Erythroblast (primary cell): ENCODE results near the gene PHLDA2.

Experiments
- DNase-seq, 2 experiments: peaks; one replicate each; lab custom pipeline; 2025; lab: John Stamatoyannopoulos, UW
- GATA1 ChIP-seq: IDR thresholded peaks from 2 replicates; pipeline ENCODE4 v1.6.1; 2011; ENCODE audit warnings: low read depth, mild to moderate bottlenecking, control low read depth, low read length, moderate library complexity
- POLR2A ChIP-seq: IDR thresholded peaks from 2 replicates; pipeline ENCODE4 v1.6.1; 2011; ENCODE audit warnings: mild to moderate bottlenecking, low read length

Gene PHLDA2

DNA sequence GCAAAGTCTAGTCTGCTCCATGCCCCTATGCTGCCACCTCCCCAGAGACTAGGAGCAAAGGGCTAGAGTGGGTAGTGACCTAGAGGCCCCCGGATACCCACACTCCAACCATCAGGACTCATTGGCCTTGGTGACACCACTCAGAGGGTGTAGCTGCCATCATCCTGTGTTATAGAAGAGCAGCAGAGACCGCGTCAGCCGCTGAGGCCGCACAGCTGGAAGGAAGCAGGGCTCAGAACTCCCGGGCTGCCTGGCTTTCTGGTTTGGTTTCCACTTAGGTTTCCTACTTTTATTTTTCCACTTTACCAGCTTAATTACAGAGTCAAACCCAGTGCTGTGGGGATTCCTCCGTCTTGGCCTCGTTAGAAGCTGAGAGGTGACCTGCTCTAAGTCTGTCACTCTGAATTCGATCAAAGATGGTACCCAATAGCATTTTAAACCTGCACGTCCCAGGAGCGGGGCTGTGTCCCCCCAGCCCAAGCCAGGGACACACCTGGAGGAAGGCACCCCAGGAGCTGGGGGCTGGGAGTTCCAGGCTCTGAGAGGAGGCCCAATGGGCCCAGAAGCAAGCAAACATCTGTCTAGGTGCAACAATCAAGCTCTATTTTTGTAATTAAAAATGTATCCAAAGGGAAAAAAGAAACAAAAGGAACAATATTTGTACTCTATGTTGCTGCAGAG, 41.6 kb downstream of the PHLDA2 start:
- DNase-seq = no peak

GRCh38 chr11:2886936-2887335, 42.3 kb downstream of the PHLDA2 start:
- DNase-seq = no peak
- TF ChIP-seq POLR2A = no peak
- TF ChIP-seq GATA1 = no peak

More for the DNA sequence above, 41.6 kb downstream of the PHLDA2 start:
- TF ChIP-seq POLR2A = no peak
- no peak for TF ChIP-seq GATA1

GRCh38 chr11:2886191-2886894, 42.9 kb downstream of the PHLDA2 start:
- DNase-seq = peak; percentile 55 to 57
- no peak for TF ChIP-seq POLR2A
- no peak for TF ChIP-seq GATA1

DNA sequence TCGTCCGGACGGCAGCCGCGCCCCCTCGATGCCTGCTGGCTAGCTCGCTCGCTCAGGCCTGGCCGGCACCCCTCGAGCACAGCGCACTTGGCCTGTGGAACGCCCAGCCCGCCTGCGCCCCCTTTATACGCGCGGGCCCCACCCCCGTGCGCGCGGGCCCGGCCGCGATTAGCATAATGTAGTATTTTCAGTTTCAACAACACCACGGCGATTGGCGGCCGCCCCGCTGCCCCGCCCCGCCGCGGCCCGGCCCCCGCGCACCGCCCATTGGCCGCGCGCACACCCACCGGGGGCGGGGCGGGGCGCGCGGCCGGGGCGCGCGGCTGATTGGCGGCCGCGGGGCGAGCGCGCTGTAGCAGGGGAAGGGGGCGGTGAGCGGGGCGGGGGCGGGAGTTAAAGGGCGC, 43.5 kb downstream of the PHLDA2 start, which contains the start of gene CDKN1C:
Gene CDKN1C, minus strand, starts transcription at position 98 of the 404 bp plus-strand sequence. CDS start 319 bp downstream, outside the sequence.
- peak; percentile 88 to 92 for DNase-seq
- TF ChIP-seq POLR2A = peak; percentile 50
- TF ChIP-seq GATA1 = no peak

DNA sequence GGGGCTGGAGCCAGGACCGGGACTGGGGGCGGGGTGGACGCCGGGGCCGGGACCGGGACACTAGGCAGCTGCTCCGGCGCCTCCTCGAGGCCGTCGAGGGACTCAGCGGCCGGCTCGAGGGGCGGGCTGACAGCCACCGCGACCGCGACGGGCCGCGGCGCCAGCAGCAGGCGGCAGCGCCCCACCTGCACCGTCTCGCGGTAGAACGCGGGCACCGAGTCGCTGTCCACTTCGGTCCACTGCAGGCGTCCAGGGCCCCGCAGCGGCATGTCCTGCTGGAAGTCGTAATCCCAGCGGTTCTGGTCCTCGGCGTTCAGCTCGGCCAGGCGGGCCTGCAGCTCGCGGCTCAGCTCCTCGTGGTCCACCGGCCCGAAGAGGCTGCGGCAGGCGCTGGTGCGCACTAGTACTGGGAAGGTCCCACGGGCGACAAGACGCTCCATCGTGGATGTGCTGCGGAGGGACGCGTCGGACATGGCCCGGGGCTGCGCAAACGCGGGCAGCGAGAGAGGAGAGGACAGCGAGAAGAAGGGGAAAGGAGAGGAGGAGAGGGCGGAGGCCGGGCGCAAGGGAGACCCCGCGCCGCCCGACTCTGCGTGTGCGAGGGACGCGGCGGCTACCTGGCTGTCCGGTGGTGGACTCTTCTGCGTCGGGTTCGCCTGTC, 44.1 kb downstream of the PHLDA2 start:
- no peak for TF ChIP-seq GATA1
- no peak for TF ChIP-seq POLR2A
- DNase-seq = peak; percentile 69 to 73

GRCh38 chr11:2883979-2884815, 45.0 kb downstream of the PHLDA2 start:
- TF ChIP-seq POLR2A (no peak), GATA1 (no peak)
- peak in 1 of 2 experiments; percentile 39 for DNase-seq

GRCh38 chr11:2883640-2883978, 45.6 kb downstream of the PHLDA2 start:
- DNase-seq = no peak
- TF ChIP-seq GATA1 (no peak), POLR2A (no peak)

DNA sequence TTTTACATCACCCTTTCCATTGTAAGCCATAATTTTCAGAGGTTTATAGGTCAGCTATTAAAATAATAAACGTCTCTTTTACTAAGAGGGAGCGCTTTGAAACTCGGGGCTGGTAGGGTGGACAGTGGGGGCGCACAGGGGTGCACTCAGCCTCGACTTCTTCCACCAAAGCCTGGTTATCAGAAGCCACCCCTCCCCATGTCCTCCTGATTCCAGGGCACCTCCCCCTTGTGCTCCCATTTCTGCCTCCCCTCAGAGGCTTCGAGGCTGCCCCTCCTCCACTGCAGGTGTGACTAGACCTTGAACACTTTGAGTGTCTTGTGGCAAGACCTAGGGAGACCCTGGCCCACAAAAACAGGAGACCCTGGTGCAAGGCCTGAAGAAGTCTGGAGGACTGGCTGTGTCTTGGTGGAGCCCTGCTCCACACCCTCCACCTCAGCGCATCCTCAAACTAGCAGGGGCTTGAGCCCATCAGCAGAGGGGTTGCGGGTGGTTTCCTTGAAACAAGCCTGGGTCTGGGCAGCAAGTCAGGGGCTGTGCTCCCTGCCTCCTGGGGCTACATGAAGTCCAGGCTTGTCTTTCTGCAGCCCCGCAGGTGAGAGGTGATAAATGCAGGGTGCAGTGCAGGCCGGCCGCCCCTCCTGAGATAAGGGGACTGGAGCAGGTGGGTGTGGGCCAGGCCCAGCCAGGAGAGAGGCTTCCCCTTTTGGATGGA, 46.7 kb downstream of the PHLDA2 start:
- TF ChIP-seq POLR2A = no peak
- DNase-seq = no peak

- TF ChIP-seq GATA1 (no peak), POLR2A (no peak)
- no peak for DNase-seq
These were observed 47.2 kb downstream of the PHLDA2 start for GRCh38 chr11:2881981-2882375.

- no peak for DNase-seq
- TF ChIP-seq GATA1 (no peak), POLR2A (no peak)
These were observed 47.9 kb downstream of the PHLDA2 start for GRCh38 chr11:2881076-2881980.

GRCh38 chr11:2880646-2881045, 48.6 kb downstream of the PHLDA2 start:
- no peak for DNase-seq
- TF ChIP-seq GATA1 = no peak
- no peak for TF ChIP-seq POLR2A

- TF ChIP-seq GATA1 = no peak
- TF ChIP-seq POLR2A = no peak
- DNase-seq = no peak
These were observed 50.4 kb downstream of the PHLDA2 start for GRCh38 chr11:2878782-2879181.
